SK-N-SH (cell line): ENCODE data around the gene ZNF189. TPM values are rescaled to one million over a fixed set of nuclear protein-coding genes. Genes with fewer than 3 reads are reported as not detected.

ENCODE experiments used
- CTCF ChIA-PET: fragments of 300-600, 350-600 bp; formaldehyde crosslinking; extraction: SDS; loops from one replicate; lab custom pipeline; 2021; lab: Yijun Ruan, JAX
- POLR2A ChIA-PET: fragments of 350-600 bp; sonication (Branson Sonifier 250); formaldehyde crosslinking; extraction: SDS; loops from one replicate; lab custom pipeline; 2020; ENCODE audit warnings: antibody characterized with exemption, inconsistent platforms; lab: Yijun Ruan, JAX
- DNase-seq: peaks from one replicate; pipeline ENCODE4 v3.0.0; 2012
- H2AFZ ChIP-seq: fragments of 200-600 bp; sonication (generic); 2 replicates; pipeline ENCODE4 v1.8.1; 2016; ENCODE audit warnings: antibody characterized with exemption, mild to moderate bottlenecking, low read depth
- H3F3A ChIP-seq: fragments of 200-600 bp; sonication (generic); replicated peaks from 2 replicates; pipeline ENCODE3; 2016; ENCODE audit warnings: antibody characterized with exemption, mild to moderate bottlenecking; ENCODE audit not compliant: insufficient read depth
- H3K27ac ChIP-seq, 2 experiments: fragments of 200-500 bp in 1 of 2; fragments of 200-600 bp in 1 of 2; sonication (Bioruptor generic) in 1 of 2; sonication (generic), shearing (Covaris generic) in 1 of 2; 2 replicates each; pipeline versions ENCODE4 v1.5.1 to v1.6.1; 2014 to 2016; ENCODE audit warnings: low read depth in 2 of 2, inconsistent platforms in 1 of 2, low read length in 1 of 2, mild to moderate bottlenecking in 1 of 2, mixed read lengths in 1 of 2
- H3K27me3 ChIP-seq: fragments of 200-600 bp; sonication (generic), shearing (Covaris generic); 2 replicates; pipeline ENCODE4 v1.6.1; 2016; ENCODE audit warnings: mixed run types; ENCODE audit not compliant: insufficient read depth
- H3K36me3 ChIP-seq, 2 experiments: fragments of 200-500 bp in 1 of 2; fragments of 200-600 bp in 1 of 2; sonication (Bioruptor generic) in 1 of 2; sonication (generic) in 1 of 2; replicated peaks in 1 of 2; 2 replicates each; pipeline versions ENCODE3 to v1.5.1; 2014 to 2016; ENCODE audit warnings: low read length in 1 of 2, mild to moderate bottlenecking in 1 of 2; ENCODE audit not compliant: insufficient read depth in 2 of 2, control insufficient read depth in 1 of 2
- H3K4me1 ChIP-seq, 2 experiments: fragments of 200-500 bp in 1 of 2; fragments of 200-600 bp in 1 of 2; sonication (Bioruptor generic) in 1 of 2; sonication (generic), shearing (Covaris generic) in 1 of 2; 2 replicates each; pipeline versions ENCODE4 v1.5.1 to v1.6.1; 2014 to 2016; ENCODE audit warnings: low read depth in 1 of 2, low read length in 1 of 2, mixed run types in 1 of 2; ENCODE audit not compliant: insufficient read depth in 2 of 2, control insufficient read depth in 1 of 2
- H3K4me2 ChIP-seq: fragments of 200-600 bp; sonication (generic), shearing (Covaris generic); 2 replicates; pipeline ENCODE4 v1.6.1; 2017; ENCODE audit warnings: mixed run types
- H3K4me3 ChIP-seq, 2 experiments: fragments of 200-500 bp in 1 of 2; fragments of 200-600 bp in 1 of 2; sonication (Bioruptor generic) in 1 of 2; sonication (generic), shearing (Covaris generic) in 1 of 2; 2 replicates each; pipeline versions ENCODE4 v1.5.1 to v1.8.1; 2014 to 2016; ENCODE audit warnings: low read depth in 2 of 2, inconsistent platforms in 1 of 2, low read length in 1 of 2, mild to moderate bottlenecking in 1 of 2, mixed read lengths in 1 of 2, moderate library complexity in 1 of 2
- H3K79me2 ChIP-seq: fragments of 200-600 bp; sonication (generic); 2 replicates; pipeline ENCODE4 v1.8.1; 2017; ENCODE audit warnings: mild to moderate bottlenecking; ENCODE audit not compliant: insufficient read depth
- H3K9ac ChIP-seq: fragments of 200-600 bp; sonication (generic); 2 replicates; pipeline ENCODE4 v1.6.1; 2017; ENCODE audit warnings: mixed run types
- H3K9me2 ChIP-seq: fragments of 200-600 bp; sonication (generic); 2 replicates; pipeline ENCODE4 v1.6.1; 2017; ENCODE audit warnings: mixed run types
- H3K9me3 ChIP-seq: fragments of 200-600 bp; sonication (generic); 2 replicates; pipeline ENCODE4 v1.6.1; 2017; ENCODE audit warnings: mixed run types, mild to moderate bottlenecking, moderate library complexity
- H4K20me1 ChIP-seq: fragments of 200-600 bp; sonication (generic); 2 replicates; pipeline ENCODE4 v1.6.1; 2017; ENCODE audit warnings: mild to moderate bottlenecking, mixed run types; ENCODE audit not compliant: insufficient read depth
- EP300 ChIP-seq, 2 experiments: IDR thresholded peaks; 2 replicates each; pipeline versions ENCODE4 v1.4.0 to v1.6.1; 2012; ENCODE audit warnings: borderline replicate concordance in 1 of 2, low read depth in 1 of 2, low read length in 1 of 2
- EZH2phosphoT487 ChIP-seq: fragments of 200-600 bp; sonication (generic); IDR thresholded peaks from 2 replicates; pipeline ENCODE4 v1.6.1; 2017; ENCODE audit warnings: low read depth, mixed run types, mild to moderate bottlenecking, antibody characterized with exemption, moderate library complexity, borderline replicate concordance
- FOSL2 ChIP-seq: IDR thresholded peaks from 2 replicates; pipeline ENCODE4 v1.4.0; 2012; ENCODE audit warnings: low read depth, mild to moderate bottlenecking, moderate library complexity, borderline replicate concordance
- FOXM1 ChIP-seq: IDR thresholded peaks from 2 replicates; pipeline ENCODE4 v1.4.0; 2012; ENCODE audit warnings: low read depth, mild to moderate bottlenecking
- GATA2 ChIP-seq: sonication (generic); formaldehyde crosslinking; IDR thresholded peaks from 2 replicates; pipeline ENCODE4 v1.5.0; 2020; ENCODE audit warnings: mild to moderate bottlenecking, missing genetic modification reagents
- MEF2A ChIP-seq: IDR thresholded peaks from 2 replicates; pipeline ENCODE4 v1.4.0; 2012; ENCODE audit warnings: low read depth, borderline replicate concordance
- NFIC ChIP-seq: IDR thresholded peaks from 2 replicates; pipeline ENCODE4 v1.4.0; 2012; ENCODE audit warnings: borderline replicate concordance
- RAD21 ChIP-seq: IDR thresholded peaks from 2 replicates; pipeline ENCODE4 v1.6.1; 2012; ENCODE audit warnings: mild to moderate bottlenecking, low read length
- RCOR1 ChIP-seq: fragments of 150-350 bp; IDR thresholded peaks from 2 replicates; pipeline ENCODE4 v1.6.1; 2017; ENCODE audit warnings: antibody characterized with exemption, low read length
- REST ChIP-seq: IDR thresholded peaks from 2 replicates; pipeline ENCODE4 v1.6.1; 2012; ENCODE audit warnings: mild to moderate bottlenecking, low read depth, low read length, moderate library complexity
- RXRA ChIP-seq: IDR thresholded peaks from 2 replicates; pipeline ENCODE4 v1.4.0; 2012; ENCODE audit warnings: low read depth, mild to moderate bottlenecking, borderline replicate concordance
- SIN3A ChIP-seq: IDR thresholded peaks from 2 replicates; pipeline ENCODE4 v1.6.1; 2012; ENCODE audit warnings: low read depth, mild to moderate bottlenecking, low read length, moderate library complexity, borderline replicate concordance
- SMC3 ChIP-seq: IDR thresholded peaks from 2 replicates; pipeline ENCODE4 v1.6.1; 2012; ENCODE audit warnings: low read depth, low read length, improper control_type of control experiment
- TCF12 ChIP-seq: IDR thresholded peaks from 2 replicates; pipeline ENCODE4 v1.4.0; 2012
- TEAD4 ChIP-seq: IDR thresholded peaks from 2 replicates; pipeline ENCODE4 v1.4.0; 2012; ENCODE audit warnings: mild to moderate bottlenecking, borderline replicate concordance; ENCODE audit not compliant: insufficient read depth
- ZBTB33 ChIP-seq: IDR thresholded peaks from 2 replicates; pipeline ENCODE4 v1.4.0; 2012; ENCODE audit warnings: low read depth, borderline replicate concordance
- polyA plus RNA-seq, 3 experiments: library from polyadenylated mRNA; depleted of rRNA; stranded (reverse); fragments of >200 nt; gene quantifications; 2 replicates each; pipeline ENCODE4 v1.2.3, GENCODE V29; 2012
- TF ChIP-seq, protein P1 (sequence below): fragments of 150-350 bp; IDR thresholded peaks from 2 replicates; pipeline ENCODE4 v1.6.1; 2017; ENCODE audit warnings: antibody characterized with exemption, low read length, low read depth, borderline replicate concordance
- TF ChIP-seq, protein P2 (sequence below): IDR thresholded peaks from 2 replicates; pipeline ENCODE4 v1.4.0; 2012; ENCODE audit warnings: low read depth
- TF ChIP-seq, protein P3 (sequence below): IDR thresholded peaks from 2 replicates; pipeline ENCODE4 v1.4.0; 2012; ENCODE audit warnings: low read depth, borderline replicate concordance
- TF ChIP-seq, protein P4 (sequence below): fragments of 200-600 bp; sonication (generic); IDR thresholded peaks from 2 replicates; pipeline ENCODE4 v1.6.1; 2017; ENCODE audit warnings: antibody characterized with exemption, mild to moderate bottlenecking, moderate library complexity

Gene ZNF189
- polyA plus RNA-seq, 1 of the 3 experiments (the other 2 are of a cell fraction), result 2.9 TPM

GRCh38 chr9:101365181-101365580, 33.5 kb upstream of the ZNF189 start:
- Histone ChIP-seq H3K27me3 (no peaks in the 10 kb centered on the region), H3K79me2 (no peaks in the 10 kb centered on the region), H4K20me1 (no peaks in the 10 kb centered on the region), H3F3A (peaks cover 8% of the 10 kb centered on the region), H3K4me1 (0 out of 4 replicates have a peak, but pooled peaks cover 0 to 6% of the 10 kb centered on the region in 2 experiments), H3K9ac (no peak overlapping the region), H3K4me2 (no peak overlapping the region), H3K4me3 (no peak overlapping the region), H3K27ac (no peak overlapping the region), H3K9me2 (no peaks in the 10 kb centered on the region; the same call in 1 of the 2 replicates), H3K36me3 (no peaks in the 10 kb centered on the region)
- no peak for DNase-seq
- POLR2A ChIA-PET, result no interaction called here
- CTCF ChIA-PET, result no interaction called here
- TF ChIP-seq RCOR1 (no peak), SIN3A (no peak), EZH2phosphoT487 (no peak), MEF2A (no peak), EP300 (IDR thresholded peaks at IDR 0.05; ENCODE audit: borderline replicate concordance in 1 of 2, low read depth in 1 of 2, low read length in 1 of 2) (no peak), FOXM1 (no peak), ZBTB33 (no peak), RAD21 (no peak), NFIC (no peak), GATA2 (no peak), TCF12 (no peak), TEAD4 (no peak), RXRA (no peak), FOSL2 (no peak), REST (no peak), SMC3 (no peak)
- TF ChIP-seq, protein P1, sequence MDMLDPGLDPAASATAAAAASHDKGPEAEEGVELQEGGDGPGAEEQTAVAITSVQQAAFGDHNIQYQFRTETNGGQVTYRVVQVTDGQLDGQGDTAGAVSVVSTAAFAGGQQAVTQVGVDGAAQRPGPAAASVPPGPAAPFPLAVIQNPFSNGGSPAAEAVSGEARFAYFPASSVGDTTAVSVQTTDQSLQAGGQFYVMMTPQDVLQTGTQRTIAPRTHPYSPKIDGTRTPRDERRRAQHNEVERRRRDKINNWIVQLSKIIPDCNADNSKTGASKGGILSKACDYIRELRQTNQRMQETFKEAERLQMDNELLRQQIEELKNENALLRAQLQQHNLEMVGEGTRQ, result no peak
- TF ChIP-seq, protein P2, sequence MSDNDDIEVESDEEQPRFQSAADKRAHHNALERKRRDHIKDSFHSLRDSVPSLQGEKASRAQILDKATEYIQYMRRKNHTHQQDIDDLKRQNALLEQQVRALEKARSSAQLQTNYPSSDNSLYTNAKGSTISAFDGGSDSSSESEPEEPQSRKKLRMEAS, result no peak
- TF ChIP-seq, protein P3, sequence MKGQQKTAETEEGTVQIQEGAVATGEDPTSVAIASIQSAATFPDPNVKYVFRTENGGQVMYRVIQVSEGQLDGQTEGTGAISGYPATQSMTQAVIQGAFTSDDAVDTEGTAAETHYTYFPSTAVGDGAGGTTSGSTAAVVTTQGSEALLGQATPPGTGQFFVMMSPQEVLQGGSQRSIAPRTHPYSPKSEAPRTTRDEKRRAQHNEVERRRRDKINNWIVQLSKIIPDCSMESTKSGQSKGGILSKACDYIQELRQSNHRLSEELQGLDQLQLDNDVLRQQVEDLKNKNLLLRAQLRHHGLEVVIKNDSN, result no peak
- TF ChIP-seq, protein P4, sequence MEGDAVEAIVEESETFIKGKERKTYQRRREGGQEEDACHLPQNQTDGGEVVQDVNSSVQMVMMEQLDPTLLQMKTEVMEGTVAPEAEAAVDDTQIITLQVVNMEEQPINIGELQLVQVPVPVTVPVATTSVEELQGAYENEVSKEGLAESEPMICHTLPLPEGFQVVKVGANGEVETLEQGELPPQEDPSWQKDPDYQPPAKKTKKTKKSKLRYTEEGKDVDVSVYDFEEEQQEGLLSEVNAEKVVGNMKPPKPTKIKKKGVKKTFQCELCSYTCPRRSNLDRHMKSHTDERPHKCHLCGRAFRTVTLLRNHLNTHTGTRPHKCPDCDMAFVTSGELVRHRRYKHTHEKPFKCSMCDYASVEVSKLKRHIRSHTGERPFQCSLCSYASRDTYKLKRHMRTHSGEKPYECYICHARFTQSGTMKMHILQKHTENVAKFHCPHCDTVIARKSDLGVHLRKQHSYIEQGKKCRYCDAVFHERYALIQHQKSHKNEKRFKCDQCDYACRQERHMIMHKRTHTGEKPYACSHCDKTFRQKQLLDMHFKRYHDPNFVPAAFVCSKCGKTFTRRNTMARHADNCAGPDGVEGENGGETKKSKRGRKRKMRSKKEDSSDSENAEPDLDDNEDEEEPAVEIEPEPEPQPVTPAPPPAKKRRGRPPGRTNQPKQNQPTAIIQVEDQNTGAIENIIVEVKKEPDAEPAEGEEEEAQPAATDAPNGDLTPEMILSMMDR, result no peak
- TF ChIP-seq, all 33 proteins: peak for 0
- Histone ChIP-seq H3K9me3 (no peaks in the 10 kb centered on the region), H2AFZ (no peak overlapping the region)
